ENCODE measurements around the gene RNF115. TPM values are rescaled to one million over a fixed set of nuclear protein-coding genes. Genes with fewer than 3 reads are reported as not detected.

The RNF115 gene
- total RNA-seq, 1 experiment from 2014 or later = 17.5 TPM

DNA sequence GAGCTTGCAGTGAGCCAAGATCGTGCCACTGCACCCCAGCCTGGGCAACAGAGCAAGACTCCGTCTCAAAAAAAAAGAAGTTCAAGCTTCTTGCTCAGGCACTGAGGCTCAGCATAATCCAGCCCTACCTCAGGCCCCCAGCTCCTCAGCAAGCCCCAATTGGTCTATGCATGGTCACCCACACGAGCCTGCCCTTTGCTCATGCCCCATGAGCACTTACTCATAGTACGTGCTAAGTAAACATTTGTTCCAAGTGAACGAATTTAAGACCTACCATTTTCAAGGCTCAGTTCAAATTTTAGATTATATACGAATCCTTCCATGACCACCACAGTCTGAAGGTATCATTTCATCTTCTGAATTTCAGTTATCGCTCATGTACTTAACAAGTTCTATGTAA, 121.1 kb downstream of the RNF115 start:
- intact Hi-C loops (cut with micrococcal nuclease; ENCODE audit: unreplicated experiment) = no loop called here
- no peak for DNase-seq
- no peaks in the 10 kb centered on the region for H3K9me3 ChIP-seq
- no peak overlapping the region for H3K27ac Mint-ChIP-seq (ENCODE audit: unreplicated experiment)
- H3K36me3 Mint-ChIP-seq (ENCODE audit: insufficient read depth, unreplicated experiment) = peaks cover 17% of the 10 kb centered on the region
- BruUV-seq (replicated peaks) = no TSS peak
- TF ChIP-seq, protein P1, sequence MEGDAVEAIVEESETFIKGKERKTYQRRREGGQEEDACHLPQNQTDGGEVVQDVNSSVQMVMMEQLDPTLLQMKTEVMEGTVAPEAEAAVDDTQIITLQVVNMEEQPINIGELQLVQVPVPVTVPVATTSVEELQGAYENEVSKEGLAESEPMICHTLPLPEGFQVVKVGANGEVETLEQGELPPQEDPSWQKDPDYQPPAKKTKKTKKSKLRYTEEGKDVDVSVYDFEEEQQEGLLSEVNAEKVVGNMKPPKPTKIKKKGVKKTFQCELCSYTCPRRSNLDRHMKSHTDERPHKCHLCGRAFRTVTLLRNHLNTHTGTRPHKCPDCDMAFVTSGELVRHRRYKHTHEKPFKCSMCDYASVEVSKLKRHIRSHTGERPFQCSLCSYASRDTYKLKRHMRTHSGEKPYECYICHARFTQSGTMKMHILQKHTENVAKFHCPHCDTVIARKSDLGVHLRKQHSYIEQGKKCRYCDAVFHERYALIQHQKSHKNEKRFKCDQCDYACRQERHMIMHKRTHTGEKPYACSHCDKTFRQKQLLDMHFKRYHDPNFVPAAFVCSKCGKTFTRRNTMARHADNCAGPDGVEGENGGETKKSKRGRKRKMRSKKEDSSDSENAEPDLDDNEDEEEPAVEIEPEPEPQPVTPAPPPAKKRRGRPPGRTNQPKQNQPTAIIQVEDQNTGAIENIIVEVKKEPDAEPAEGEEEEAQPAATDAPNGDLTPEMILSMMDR (IDR thresholded peaks at IDR 0.05; ENCODE audit: insufficient read depth in 1 of 2, low read depth in 1 of 2, low read length in 1 of 2, severe bottlenecking in 1 of 2, unreplicated experiment in 1 of 2) = no peak
- ChIA-PET POLR2A (no interaction called here), CTCF (interaction anchor here (0.6 kb wide), 1 partner anchor 11 kb away, joined by 3 read pairs; no protein-coding TSS in a partner anchor)
- H3K4me1 Mint-ChIP-seq (ENCODE audit: low read depth, unreplicated experiment) = peaks cover 22% of the 10 kb centered on the region
- no peak overlapping the region for H3K4me3 Mint-ChIP-seq (ENCODE audit: unreplicated experiment)
- no peaks in the 10 kb centered on the region for H3K9me3 Mint-ChIP-seq (ENCODE audit: unreplicated experiment)
- H3K4me3 ChIP-seq (ENCODE audit: low read depth, low read length) = no peak overlapping the region
- H3K4me1 ChIP-seq = peaks cover 31% of the 10 kb centered on the region
- no peaks in the 10 kb centered on the region; the same call in none of the 2 replicates for H3K36me3 ChIP-seq (ENCODE audit: control insufficient read depth, insufficient read depth, low read length)
- H3K27me3 Mint-ChIP-seq (ENCODE audit: insufficient read depth, unreplicated experiment) = no peaks in the 10 kb centered on the region
- H3K27me3 ChIP-seq (replicated peaks; ENCODE audit: control insufficient read depth, insufficient read depth, low read length) = no peaks in the 10 kb centered on the region

DNA sequence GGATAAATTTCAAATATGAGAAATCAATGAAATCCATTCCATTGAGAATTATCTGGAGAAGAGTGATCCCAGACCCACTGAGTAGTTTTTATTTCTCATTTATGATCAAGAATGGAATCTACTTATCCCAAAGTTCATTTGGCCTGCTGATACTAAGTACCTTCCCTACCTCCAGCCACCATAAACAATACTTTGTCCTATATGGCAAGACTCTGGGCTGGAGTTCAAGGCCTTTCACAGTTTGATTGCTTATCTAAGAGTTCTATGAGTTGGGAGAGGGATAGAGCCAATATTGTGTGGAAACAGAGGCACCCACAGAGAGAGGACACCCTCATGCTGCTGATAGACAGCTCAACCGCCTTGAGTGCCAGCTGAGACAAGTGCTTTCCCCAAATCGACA, 121.8 kb downstream of the RNF115 start:
- peaks cover 21% of the 10 kb centered on the region for H3K36me3 Mint-ChIP-seq (ENCODE audit: insufficient read depth, unreplicated experiment)
- H3K9me3 Mint-ChIP-seq (ENCODE audit: unreplicated experiment) = no peaks in the 10 kb centered on the region
- POLR2A ChIA-PET = no interaction called here
- TF ChIP-seq, protein P1 (IDR thresholded peaks at IDR 0.05; ENCODE audit: insufficient read depth in 1 of 2, low read depth in 1 of 2, low read length in 1 of 2, severe bottlenecking in 1 of 2, unreplicated experiment in 1 of 2) = no peak
- no peak overlapping the region for H3K27ac Mint-ChIP-seq (ENCODE audit: unreplicated experiment)
- no peak for DNase-seq
- Histone ChIP-seq H3K4me1 (peaks cover 26% of the 10 kb centered on the region), H3K27me3 (replicated peaks; ENCODE audit: control insufficient read depth, insufficient read depth, low read length) (no peaks in the 10 kb centered on the region), H3K4me3 (ENCODE audit: low read depth, low read length) (no peak overlapping the region), H3K9me3 (no peaks in the 10 kb centered on the region), H3K36me3 (ENCODE audit: control insufficient read depth, insufficient read depth, low read length) (no peaks in the 10 kb centered on the region; the same call in none of the 2 replicates)
- peaks cover 23% of the 10 kb centered on the region for H3K4me1 Mint-ChIP-seq (ENCODE audit: low read depth, unreplicated experiment)
- no peak overlapping the region for H3K4me3 Mint-ChIP-seq (ENCODE audit: unreplicated experiment)
- no TSS peak for BruUV-seq (replicated peaks)
- intact Hi-C loops (cut with micrococcal nuclease; ENCODE audit: unreplicated experiment) = no loop called here
- CTCF ChIA-PET = no interaction called here
- no peaks in the 10 kb centered on the region for H3K27me3 Mint-ChIP-seq (ENCODE audit: insufficient read depth, unreplicated experiment)

GRCh38 chr1:145701306-145701862, 122.5 kb downstream of the RNF115 start:
- no TSS peak for BruUV-seq (replicated peaks)

More at GRCh38 chr1:145701306-145701862, 122.5 kb downstream of the RNF115 start:
- no peaks in the 10 kb centered on the region for H3K27me3 Mint-ChIP-seq (ENCODE audit: insufficient read depth, unreplicated experiment)
- TF ChIP-seq, protein P1 (IDR thresholded peaks at IDR 0.05; ENCODE audit: insufficient read depth in 1 of 2, low read depth in 1 of 2, low read length in 1 of 2, severe bottlenecking in 1 of 2, unreplicated experiment in 1 of 2) = no peak
- ChIA-PET POLR2A (no interaction called here), CTCF (no interaction called here)
- peaks cover 26% of the 10 kb centered on the region for H3K4me1 ChIP-seq
- H3K9me3 Mint-ChIP-seq (ENCODE audit: unreplicated experiment) = no peaks in the 10 kb centered on the region
- no peak overlapping the region for H3K27ac Mint-ChIP-seq (ENCODE audit: unreplicated experiment)
- H3K4me1 Mint-ChIP-seq (ENCODE audit: low read depth, unreplicated experiment) = peaks cover 24% of the 10 kb centered on the region
- no peak overlapping the region for H3K4me3 ChIP-seq (ENCODE audit: low read depth, low read length)
- peaks cover 24% of the 10 kb centered on the region for H3K36me3 Mint-ChIP-seq (ENCODE audit: insufficient read depth, unreplicated experiment)
- DNase-seq = no peak
- H3K9me3 ChIP-seq = no peaks in the 10 kb centered on the region
- no peaks in the 10 kb centered on the region for H3K27me3 ChIP-seq (replicated peaks; ENCODE audit: control insufficient read depth, insufficient read depth, low read length)
- H3K4me3 Mint-ChIP-seq (ENCODE audit: unreplicated experiment) = no peak overlapping the region
- H3K36me3 ChIP-seq (ENCODE audit: control insufficient read depth, insufficient read depth, low read length) = no peaks in the 10 kb centered on the region; the same call in none of the 2 replicates
- intact Hi-C loops (cut with micrococcal nuclease; ENCODE audit: unreplicated experiment) = no loop called here

All from Caco-2 (cell line).